ENCODE data around the gene RFNG. TPM values are rescaled to one million over a fixed set of nuclear protein-coding genes. Genes with fewer than 3 reads are reported as not detected.

RFNG gene
- total and polyA plus RNA-seq, 2 of the 13 experiments (the other 11 are each of a cell fraction or from before 2014, with no cell fraction given): 61.4 to 64.0 TPM

DNA sequence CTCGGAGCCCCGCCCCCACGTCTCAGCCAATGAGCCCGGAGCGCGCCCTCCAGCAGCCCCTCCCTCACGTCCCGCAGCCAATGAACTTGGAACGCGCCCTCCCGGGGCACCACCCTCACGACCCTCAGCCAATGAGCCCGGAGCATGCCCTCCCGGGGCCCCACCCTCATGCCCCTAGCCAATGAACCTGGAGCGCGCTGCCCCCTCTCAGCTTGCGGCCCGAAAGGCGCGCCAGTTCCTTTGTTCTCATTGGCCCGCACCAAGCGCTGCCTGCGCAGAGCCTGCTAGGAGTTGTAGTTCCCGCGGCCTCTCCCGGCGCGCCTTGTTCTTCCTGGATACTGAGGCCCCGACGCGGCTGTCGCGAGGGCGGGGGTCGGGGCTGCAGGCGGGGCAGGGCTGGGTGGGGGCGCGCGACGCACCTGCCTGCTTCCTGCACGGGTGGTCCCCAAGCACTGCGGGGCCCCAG is 28.6 kb downstream of the RFNG start, which contains the start of gene LRRC45 (continued):
- TF ChIP-seq SP4 (CRISPR knock-in tag; IDR thresholded peaks at IDR 0.05): peak; percentile 99
- TF ChIP-seq, protein P1, sequence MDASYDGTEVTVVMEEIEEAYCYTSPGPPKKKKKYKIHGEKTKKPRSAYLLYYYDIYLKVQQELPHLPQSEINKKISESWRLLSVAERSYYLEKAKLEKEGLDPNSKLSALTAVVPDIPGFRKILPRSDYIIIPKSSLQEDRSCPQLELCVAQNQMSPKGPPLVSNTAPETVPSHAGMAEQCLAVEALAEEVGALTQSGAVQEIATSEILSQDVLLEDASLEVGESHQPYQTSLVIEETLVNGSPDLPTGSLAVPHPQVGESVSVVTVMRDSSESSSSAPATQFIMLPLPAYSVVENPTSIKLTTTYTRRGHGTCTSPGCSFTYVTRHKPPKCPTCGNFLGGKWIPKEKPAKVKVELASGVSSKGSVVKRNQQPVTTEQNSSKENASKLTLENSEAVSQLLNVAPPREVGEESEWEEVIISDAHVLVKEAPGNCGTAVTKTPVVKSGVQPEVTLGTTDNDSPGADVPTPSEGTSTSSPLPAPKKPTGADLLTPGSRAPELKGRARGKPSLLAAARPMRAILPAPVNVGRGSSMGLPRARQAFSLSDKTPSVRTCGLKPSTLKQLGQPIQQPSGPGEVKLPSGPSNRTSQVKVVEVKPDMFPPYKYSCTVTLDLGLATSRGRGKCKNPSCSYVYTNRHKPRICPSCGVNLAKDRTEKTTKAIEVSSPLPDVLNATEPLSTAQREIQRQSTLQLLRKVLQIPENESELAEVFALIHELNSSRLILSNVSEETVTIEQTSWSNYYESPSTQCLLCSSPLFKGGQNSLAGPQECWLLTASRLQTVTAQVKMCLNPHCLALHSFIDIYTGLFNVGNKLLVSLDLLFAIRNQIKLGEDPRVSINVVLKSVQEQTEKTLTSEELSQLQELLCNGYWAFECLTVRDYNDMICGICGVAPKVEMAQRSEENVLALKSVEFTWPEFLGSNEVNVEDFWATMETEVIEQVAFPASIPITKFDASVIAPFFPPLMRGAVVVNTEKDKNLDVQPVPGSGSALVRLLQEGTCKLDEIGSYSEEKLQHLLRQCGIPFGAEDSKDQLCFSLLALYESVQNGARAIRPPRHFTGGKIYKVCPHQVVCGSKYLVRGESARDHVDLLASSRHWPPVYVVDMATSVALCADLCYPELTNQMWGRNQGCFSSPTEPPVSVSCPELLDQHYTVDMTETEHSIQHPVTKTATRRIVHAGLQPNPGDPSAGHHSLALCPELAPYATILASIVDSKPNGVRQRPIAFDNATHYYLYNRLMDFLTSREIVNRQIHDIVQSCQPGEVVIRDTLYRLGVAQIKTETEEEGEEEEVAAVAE (CRISPR knock-in tag; IDR thresholded peaks at IDR 0.05; ENCODE audit: borderline replicate concordance): 0 out of 2 replicates have a peak, but pooled peaks have one; percentile 73
- TF ChIP-seq, protein P2, sequence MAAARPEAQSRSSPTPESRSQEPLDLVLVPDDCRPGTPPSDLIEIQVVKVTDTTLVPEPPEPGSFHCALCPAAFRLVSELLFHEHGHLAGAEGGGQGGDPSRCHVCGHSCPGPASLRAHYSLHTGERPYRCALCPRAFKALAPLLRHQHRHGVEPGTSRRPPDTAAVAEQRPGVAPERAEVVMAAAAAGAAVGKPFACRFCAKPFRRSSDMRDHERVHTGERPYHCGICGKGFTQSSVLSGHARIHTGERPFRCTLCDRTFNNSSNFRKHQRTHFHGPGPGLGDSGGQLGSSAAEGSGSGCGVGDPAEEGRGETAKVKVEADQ (CRISPR knock-in tag; IDR thresholded peaks at IDR 0.05; ENCODE audit: borderline replicate concordance): no peak
- TF ChIP-seq, protein P3, sequence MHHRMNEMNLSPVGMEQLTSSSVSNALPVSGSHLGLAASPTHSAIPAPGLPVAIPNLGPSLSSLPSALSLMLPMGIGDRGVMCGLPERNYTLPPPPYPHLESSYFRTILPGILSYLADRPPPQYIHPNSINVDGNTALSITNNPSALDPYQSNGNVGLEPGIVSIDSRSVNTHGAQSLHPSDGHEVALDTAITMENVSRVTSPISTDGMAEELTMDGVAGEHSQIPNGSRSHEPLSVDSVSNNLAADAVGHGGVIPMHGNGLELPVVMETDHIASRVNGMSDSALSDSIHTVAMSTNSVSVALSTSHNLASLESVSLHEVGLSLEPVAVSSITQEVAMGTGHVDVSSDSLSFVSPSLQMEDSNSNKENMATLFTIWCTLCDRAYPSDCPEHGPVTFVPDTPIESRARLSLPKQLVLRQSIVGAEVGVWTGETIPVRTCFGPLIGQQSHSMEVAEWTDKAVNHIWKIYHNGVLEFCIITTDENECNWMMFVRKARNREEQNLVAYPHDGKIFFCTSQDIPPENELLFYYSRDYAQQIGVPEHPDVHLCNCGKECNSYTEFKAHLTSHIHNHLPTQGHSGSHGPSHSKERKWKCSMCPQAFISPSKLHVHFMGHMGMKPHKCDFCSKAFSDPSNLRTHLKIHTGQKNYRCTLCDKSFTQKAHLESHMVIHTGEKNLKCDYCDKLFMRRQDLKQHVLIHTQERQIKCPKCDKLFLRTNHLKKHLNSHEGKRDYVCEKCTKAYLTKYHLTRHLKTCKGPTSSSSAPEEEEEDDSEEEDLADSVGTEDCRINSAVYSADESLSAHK (CRISPR knock-in tag; IDR thresholded peaks at IDR 0.05; ENCODE audit: borderline replicate concordance): no peak
- TF ChIP-seq, protein P4, sequence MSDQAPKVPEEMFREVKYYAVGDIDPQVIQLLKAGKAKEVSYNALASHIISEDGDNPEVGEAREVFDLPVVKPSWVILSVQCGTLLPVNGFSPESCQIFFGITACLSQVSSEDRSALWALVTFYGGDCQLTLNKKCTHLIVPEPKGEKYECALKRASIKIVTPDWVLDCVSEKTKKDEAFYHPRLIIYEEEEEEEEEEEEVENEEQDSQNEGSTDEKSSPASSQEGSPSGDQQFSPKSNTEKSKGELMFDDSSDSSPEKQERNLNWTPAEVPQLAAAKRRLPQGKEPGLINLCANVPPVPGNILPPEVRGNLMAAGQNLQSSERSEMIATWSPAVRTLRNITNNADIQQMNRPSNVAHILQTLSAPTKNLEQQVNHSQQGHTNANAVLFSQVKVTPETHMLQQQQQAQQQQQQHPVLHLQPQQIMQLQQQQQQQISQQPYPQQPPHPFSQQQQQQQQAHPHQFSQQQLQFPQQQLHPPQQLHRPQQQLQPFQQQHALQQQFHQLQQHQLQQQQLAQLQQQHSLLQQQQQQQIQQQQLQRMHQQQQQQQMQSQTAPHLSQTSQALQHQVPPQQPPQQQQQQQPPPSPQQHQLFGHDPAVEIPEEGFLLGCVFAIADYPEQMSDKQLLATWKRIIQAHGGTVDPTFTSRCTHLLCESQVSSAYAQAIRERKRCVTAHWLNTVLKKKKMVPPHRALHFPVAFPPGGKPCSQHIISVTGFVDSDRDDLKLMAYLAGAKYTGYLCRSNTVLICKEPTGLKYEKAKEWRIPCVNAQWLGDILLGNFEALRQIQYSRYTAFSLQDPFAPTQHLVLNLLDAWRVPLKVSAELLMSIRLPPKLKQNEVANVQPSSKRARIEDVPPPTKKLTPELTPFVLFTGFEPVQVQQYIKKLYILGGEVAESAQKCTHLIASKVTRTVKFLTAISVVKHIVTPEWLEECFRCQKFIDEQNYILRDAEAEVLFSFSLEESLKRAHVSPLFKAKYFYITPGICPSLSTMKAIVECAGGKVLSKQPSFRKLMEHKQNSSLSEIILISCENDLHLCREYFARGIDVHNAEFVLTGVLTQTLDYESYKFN (CRISPR knock-in tag; conservative IDR thresholded peaks at IDR 0.05): 0 out of 2 replicates have a peak, but pooled peaks have one; percentile 3
- no peak for TF ChIP-seq ZNF468 (CRISPR knock-in tag; IDR thresholded peaks at IDR 0.05)
- no peak for TF ChIP-seq NCOA1 (CRISPR knock-in tag; IDR thresholded peaks at IDR 0.05)
- TF ChIP-seq ZNF550 (CRISPR knock-in tag; IDR thresholded peaks at IDR 0.05; ENCODE audit: borderline replicate concordance): no peak
- no peak for TF ChIP-seq ZNF20 (CRISPR knock-in tag; IDR thresholded peaks at IDR 0.05)
- no peak for TF ChIP-seq DR1 (CRISPR knock-in tag; IDR thresholded peaks at IDR 0.05)
- no peak for TF ChIP-seq KDM1A (CRISPR knock-in tag; IDR thresholded peaks at IDR 0.05)
- peak; percentile 77 for TF ChIP-seq SUZ12 (IDR thresholded peaks at IDR 0.05; ENCODE audit: low read depth, low read length)
- no peak; the same call in 1 of the 2 replicates for TF ChIP-seq ZNF782 (CRISPR knock-in tag; IDR thresholded peaks at IDR 0.05; ENCODE audit: borderline replicate concordance)
- no peak; the same call in 1 of the 2 replicates for TF ChIP-seq GATA4 (IDR thresholded peaks at IDR 0.05; ENCODE audit: borderline replicate concordance, low read depth)
- no peak for TF ChIP-seq ZC3H4 (CRISPR knock-in tag; IDR thresholded peaks at IDR 0.05; ENCODE audit: borderline replicate concordance)
- TF ChIP-seq, protein P5, sequence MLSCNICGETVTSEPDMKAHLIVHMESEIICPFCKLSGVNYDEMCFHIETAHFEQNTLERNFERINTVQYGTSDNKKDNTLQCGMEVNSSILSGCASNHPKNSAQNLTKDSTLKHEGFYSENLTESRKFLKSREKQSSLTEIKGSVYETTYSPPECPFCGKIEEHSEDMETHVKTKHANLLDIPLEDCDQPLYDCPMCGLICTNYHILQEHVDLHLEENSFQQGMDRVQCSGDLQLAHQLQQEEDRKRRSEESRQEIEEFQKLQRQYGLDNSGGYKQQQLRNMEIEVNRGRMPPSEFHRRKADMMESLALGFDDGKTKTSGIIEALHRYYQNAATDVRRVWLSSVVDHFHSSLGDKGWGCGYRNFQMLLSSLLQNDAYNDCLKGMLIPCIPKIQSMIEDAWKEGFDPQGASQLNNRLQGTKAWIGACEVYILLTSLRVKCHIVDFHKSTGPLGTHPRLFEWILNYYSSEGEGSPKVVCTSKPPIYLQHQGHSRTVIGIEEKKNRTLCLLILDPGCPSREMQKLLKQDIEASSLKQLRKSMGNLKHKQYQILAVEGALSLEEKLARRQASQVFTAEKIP (CRISPR knock-in tag; IDR thresholded peaks at IDR 0.05; ENCODE audit: borderline replicate concordance): no peak
- TF ChIP-seq MIER3 (CRISPR knock-in tag; IDR thresholded peaks at IDR 0.05; ENCODE audit: borderline replicate concordance): no peak
